Prostate gland (tissue), 2 donors: Measurements from ENCODE around the gene PVALB.
"Not testable (repeated sequence)": the region's sequence is repeated elsewhere in the genome, so short reads cannot be mapped to it uniquely, and the experiment has no call there.

ENCODE experiments used
- CTCF ChIP-seq, 4 experiments: fragments of 200-600 bp in 2 of 4; fragments of 450-650 bp in 2 of 4; sonication (generic) in 2 of 4; IDR thresholded peaks; 1 replicate in 3 of 4; 2 replicates in 1 of 4; pipeline ENCODE4 v1.5.1; 2016 to 2019; ENCODE audit warnings: antibody characterized with exemption in 4 of 4, mild to moderate bottlenecking in 2 of 4, moderate library complexity in 2 of 4
- POLR2A ChIP-seq: fragments of 450-650 bp; IDR thresholded peaks from one replicate; pipeline ENCODE4 v1.6.1; 2016; ENCODE audit warnings: antibody characterized with exemption, mild to moderate bottlenecking
- POLR2AphosphoS5 ChIP-seq: sonication (generic); formaldehyde crosslinking; IDR thresholded peaks from one replicate; pipeline ENCODE4 v1.6.1; 2017; ENCODE audit warnings: antibody characterized with exemption

GRCh38 chr22:36754881-36755280 lies 62.0 kb downstream of the PVALB start:
- TF ChIP-seq CTCF (IDR thresholded peaks at IDR 0.05); POLR2A; POLR2AphosphoS5: not testable (repeated sequence)
